Stimulated activated CD8-positive, alpha-beta memory T cell treated with anti-CD3 and anti-CD28 coated beads, Interleukin-15, amount 100 ng/mL, for 4 hours (primary cell): ENCODE measurements around the gene SPTBN4.
A peak's percentile ranks its signal among the peaks of the same experiment; 100 is the strongest.
"Not testable (repeated sequence)": the region's sequence is repeated elsewhere in the genome, so short reads cannot be mapped to it uniquely, and the experiment has no call there.

Experiments
- DNase-seq, 2 donors: peaks; one replicate each; pipeline ENCODE4 v3.0.0-alpha.2; 2020; ENCODE audit warnings: low read depth in 2 of 2

The SPTBN4 gene

DNA sequence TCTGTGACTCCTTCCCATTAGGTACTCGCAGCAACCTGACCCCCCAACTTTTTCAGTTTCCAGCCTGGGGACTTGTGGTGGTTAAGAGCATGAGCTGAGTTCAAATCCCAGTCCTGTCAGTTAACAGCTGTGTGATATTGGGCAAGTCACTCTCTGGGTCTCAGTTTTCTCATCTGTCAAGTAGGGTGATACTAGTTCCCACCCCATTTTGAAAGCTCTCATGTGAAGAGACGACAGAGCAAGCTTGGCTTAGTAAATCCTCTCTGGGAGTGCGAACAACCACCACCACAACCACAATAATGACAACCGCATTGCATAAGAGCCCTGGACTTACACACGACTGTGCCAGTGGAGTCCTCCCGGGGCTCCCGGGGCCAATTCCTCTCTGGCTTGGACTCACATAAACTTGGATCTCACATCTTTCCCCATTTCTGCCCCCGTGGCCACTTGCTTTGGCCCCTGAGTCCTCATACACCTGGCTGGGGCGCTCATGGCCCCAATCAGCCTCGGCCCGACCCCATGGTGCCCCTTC lies 1.7 kb upstream of the SPTBN4 start:
- no peak for DNase-seq

DNA sequence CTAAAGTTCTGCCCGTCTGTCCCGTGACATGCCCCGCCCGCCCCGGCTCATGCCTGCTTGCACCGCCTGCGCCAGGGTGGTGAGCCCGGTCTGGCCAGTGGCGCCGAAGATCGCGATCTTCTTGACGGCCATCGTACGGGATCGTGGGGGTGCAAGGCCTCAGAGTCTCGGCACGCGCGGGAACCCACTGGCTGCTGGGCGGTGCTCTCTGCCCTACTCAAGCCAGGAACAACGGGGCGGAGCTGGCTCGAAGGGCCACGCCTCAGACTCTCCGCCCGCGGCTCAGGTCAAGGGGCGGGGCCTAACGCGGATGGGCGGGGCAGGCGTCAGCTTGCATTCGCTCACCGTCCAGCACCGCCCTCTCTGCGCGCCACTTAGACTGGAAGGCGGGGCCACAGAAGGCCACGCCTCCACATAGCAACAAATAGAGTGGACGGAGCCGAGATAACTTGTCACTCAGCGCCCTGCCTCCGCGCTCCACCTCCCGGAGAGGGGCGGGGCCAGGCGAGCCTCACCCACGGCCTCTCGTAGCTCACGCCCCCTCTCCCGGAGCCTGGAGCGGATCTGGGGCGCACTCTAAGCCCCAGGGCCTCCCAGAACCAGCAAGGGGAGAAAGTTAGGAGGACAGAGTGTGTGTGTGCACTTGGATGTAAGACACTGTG lies 1.1 kb upstream of the SPTBN4 start, which contains the start of gene BLVRB:
Gene BLVRB, minus strand, starts transcription at position 189 of the 662 bp plus-strand sequence. Its CDS starts 57 bp downstream, at position 132.
- DNase-seq = peak; percentile 97 to 98

DNA sequence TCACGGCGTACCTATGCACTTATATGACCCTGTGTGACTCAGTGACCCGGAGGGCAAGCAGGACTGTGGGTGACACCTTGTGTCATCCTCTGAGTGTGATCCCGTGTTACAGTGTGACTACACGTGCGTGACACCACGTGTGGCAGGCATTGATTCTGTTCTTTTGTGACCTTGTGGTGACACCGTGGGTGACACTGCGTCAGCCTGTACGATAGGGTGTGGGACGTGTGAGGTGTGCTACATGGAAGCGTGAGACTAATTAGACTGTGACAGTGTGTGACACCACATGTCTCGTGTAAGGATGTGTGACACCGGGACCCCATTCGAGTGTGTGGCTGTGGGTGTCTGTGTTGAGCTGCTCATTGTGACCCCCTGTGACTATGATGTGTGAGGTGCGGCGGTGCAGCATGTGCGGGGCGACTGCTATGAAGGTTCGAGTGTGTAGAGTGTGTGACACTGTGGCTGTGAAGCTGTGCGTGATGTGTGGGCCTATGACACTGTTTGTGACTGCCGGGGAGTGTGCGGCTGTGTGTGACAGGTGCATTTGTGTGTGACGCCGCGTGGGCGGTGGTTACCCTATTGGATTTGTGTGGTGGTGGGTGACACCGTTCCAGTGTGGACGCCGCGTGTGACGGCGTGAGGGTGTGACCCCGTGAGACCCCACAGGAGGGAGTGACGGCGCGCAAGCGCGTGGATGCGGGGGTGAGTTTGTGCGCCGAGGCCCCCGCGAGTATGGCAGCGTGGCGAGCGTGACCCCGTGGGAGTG lies 399 bp upstream of the SPTBN4 start:
- peak; percentile 71 to 83 for DNase-seq

DNA sequence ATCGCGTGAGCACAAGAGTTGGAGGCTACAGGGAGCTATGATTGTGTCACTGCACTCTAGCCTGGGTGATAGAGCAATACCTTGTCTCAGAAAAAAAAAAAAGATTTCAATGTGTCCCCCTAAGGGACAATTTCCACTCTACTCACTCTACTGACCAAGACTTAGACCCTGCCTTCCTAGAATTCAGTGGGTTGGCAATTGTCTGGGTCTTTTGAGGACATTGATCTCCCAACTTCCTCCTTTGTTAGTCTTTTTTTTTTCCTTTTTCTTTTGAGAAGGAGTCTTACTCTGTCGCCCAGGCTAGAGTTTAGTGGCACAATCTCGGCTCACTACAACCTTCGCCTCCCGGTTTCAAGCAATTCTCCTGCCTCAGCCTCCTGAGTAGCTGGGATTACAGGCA lies 2.2 kb downstream of the SPTBN4 start:
- no peak for DNase-seq

DNA sequence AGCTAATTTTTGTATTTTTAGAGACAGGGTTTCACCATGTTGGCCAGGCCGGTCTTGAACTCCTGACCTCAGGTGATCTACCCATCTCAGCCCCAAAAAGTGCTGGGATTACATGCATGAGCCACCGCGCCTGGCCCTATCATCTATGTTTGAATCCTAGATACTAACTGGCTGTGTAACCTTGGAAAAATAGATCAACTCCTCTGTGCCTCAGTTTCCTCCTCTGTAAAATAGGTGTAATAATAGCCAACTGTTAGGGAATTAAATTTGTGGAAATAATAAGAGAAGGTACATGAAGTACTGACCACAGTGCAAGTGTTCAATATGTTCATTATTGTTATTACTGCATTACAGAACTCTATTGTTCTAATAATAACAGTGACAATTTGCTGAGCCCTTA lies 4.3 kb downstream of the SPTBN4 start:
- DNase-seq = no peak

DNA sequence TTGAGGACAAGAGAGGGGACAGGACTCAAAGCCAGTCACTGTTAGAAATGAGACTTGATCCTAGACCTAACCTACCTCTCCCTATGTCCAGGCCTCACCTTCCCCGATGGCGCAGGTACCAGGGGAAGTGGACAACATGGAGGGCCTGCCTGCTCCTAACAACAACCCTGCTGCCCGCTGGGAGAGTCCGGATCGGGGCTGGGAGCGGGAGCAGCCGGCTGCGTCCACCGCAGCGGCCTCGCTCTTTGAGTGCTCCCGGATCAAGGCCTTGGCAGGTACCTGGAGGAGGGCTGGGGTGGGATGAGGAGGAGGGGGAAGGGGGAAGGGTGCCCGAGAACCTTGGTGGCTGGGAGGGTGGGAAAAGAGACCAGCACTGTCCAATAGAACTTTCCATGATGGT lies 5.7 kb downstream of the SPTBN4 start:
- no peak for DNase-seq

DNA sequence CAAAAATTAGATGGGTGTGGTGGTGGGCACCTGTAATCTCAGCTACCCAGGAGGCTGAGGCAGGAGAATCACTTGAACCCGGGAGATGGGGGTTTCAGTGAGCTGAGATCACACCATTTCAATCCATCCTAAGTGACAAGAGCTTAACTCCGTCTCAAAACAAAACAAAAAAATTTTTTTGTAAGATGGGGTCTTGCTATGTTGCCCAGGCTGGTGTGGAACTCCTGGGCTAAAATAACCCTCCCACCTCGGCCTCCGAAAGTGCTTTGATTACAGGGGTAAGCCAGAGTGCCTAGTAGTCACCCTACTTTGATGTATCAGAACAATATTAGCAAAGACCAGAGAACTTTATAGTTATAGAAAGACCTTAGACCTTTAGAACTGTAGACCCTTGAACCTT lies 7.9 kb downstream of the SPTBN4 start:
- DNase-seq = no peak

DNA sequence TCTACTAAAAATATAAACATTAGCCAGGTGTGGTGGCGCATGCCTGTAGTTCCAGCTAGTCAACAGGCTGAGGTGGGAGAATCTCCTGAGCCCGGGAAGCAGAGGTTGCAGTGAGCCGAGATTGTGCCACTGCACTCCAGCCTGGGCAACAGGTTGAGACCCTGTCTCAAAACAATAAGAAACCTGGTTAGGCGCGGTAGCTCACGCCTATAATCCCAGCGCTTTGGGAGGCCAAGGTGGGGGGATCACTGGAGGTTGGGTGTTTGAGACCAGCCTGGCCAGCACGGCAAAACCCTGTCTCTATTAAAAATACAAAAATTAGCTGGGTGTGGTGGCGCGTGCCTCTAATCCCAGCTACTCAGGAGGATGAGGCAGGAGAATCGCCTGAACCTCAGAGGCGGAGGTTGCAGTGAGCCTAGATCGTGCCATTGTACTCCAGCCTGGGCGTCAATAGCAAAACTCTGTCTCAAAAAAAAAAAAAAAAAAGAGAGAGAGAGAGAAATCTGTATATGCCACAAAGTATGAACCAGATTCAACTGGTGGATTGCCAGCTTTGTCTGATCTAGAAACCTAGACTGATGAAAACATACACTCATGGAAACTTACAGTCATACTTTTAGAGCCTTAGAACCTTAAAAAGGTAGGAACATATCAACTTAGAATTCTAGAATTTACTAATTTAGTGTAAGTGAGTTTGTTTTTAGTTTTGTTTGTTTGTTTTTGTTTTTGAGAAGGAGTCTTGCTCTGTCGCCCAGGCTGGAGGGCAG lies 9.3 kb downstream of the SPTBN4 start:
- DNase-seq = not testable (repeated sequence)

DNA sequence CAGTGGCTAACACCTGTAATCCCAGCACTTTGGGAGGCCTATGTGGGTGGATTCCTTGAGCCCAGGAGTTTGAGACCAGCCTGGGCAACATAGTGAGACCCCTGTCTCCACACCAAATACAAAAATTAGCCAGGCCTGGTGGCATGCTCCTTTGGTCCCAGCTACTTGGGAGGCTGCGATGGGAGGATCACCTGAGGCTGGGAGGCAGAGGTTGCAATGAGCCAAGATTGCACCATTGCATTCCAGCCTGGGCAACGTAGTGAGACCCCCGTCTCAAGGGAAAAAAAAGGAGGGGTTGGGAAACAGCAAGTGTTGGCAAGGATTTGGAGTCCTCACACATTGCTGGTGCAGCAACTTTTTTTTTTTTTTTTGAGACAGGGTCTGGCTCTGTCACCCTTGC lies 19.2 kb downstream of the SPTBN4 start:
- DNase-seq = no peak

DNA sequence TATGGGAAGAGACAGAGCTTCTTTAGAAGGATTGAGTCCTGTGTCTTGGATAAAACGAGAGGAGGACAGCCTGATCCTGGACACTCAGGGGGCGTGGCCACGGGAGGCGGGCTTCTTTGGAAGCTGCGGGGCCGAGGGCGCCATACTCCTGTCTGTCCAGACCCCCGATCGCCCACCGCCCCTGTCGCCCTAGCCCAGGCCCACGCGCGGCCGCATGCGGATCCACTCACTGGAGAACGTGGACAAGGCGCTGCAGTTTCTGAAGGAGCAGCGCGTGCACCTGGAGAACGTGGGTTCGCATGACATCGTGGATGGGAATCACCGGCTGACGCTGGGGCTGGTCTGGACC lies 23.1 kb downstream of the SPTBN4 start:
- no peak for DNase-seq

DNA sequence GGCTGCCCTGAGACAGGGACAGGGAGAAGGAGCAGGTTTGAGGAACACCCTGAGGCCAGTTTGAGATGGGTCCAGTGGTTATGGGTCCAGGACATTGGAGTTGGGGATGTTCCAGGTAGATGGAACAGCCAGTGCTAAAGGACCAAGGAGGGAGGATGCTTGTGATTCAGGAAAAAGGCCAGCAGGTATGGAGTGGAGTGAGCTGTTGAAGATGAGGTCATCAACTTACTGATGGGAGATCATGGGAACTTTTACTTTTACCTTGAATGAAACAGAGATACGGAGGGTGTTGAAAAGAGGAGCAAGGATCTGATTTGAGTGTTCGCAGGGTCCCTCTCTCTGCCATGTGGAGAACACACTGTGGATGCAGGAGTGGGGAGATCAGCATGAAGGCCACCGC lies 25.5 kb downstream of the SPTBN4 start:
- DNase-seq = no peak

DNA sequence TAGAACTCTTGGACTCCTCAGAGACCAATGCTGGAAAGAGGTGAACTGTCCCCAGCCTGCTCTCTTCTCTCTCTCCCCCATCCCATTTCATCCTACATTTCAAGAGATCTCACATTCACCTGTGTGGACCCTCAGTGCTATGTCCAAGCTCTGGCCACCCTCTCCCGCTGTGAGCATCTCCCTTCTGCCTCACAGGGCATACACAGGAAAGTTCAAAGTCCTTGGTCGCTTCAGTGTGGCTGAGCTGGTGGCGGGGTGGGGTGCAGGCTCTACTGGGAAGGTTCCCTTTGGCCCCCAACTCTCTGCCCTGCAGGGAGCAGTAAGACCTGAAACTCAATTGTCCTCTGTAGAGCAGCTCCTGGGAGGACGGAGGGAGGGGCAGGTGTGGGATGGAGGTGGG lies 27.0 kb downstream of the SPTBN4 start:
- DNase-seq = no peak

DNA sequence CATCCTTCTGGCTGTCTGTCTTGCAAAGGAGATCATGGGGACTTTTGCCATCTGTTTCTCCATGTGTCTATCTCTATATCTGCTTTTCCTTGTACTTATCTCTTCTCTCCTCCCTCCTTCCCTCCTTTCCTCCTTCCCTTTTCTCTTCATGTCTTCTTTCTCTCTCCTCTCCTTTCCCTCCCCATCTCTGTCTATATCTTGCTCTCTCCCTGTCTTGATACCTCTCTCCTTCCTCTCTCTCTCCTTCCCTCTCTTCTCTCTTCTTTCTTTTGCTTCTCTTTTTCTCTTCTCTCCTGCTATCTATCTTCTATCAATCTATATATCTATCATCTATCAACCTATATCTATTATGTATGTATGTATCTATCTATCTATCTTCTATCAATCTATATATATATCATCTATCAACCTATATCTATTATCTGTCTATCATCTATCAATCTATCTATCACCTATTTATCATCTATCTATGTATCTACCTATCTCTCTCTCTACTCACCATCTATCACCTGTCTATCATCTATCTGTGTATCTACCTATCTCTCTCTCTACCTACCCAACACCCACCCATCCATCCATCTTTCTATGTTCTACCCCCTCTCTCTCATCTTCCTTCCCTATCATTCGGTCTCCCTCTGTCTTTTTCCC lies 27.5 kb downstream of the SPTBN4 start:
- DNase-seq = no peak

DNA sequence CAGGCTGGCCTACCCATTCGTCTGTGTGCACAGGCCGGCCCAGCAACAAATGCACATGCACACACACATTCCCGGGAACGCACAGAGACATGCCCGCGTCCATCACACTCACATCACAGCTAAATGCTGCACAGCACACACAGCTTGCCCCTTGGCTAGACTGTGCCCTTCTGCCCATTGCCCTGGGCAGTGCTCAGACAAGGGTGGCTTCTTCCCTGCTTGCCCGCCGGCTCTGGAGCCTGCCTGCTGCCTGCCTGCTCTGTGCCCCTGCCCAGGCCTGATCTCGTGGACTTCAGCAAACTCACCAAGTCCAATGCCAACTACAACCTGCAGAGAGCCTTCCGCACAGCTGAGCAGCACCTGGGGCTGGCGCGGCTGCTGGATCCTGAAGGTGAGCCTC lies 30.4 kb downstream of the SPTBN4 start:
- no peak for DNase-seq

DNA sequence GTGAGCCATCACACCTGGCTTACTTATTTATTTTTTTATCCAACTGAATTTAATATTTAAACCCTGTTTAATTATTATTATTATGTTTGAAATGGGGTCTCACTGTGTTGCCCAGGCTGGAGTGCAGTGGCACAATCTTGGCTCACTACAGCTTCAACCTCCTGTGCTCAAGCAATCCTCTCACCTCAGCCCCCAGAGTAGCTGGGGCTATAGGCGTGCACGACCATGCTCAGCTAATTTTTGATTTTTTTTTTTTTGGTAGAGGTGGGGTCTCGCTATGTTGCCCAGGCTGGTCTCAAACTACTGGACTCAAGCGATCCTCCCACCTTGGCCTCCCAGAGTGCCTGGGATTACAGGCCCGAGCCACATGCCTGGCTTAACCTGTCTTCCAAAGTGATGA lies 32.5 kb downstream of the SPTBN4 start:
- no peak for DNase-seq

DNA sequence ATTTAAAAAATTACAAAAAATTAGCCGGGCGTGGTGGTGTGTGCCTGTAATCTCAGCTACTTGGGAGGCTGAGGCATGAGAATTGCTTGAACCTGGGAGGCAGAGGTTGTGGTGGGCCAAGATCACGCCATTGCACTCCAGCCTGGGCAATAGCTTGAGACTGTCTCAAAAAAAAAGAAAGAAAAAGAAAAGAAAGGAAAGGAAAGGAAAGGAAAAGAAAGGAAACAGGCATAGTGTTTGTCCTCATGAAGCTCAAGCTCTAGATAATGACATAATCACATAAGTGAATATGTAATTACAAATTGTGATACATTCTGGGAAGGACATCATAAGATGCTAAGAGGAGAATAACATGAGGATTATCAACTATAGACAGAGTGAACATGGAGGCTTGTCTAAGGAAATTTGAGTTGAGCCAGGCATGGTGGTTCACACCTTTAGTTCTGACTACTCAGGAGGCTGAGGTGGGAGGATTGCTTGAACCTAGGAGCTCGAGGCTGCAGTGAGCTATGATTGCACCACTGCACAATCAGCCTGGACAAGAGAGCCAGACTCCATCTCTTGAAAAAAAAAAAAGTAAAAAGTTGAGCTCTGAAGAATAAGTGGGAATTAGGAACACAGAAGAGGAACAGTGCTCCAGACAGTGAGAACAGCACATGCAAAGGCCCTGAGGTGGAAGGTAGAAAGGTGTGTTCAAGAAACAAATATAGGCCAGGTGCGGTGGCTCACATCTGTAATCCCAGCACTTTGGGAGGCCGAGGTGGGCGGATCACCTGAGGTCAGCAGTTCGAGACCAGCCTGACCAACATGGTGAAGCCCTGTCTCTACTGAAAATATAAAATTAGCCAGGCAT lies 34.1 kb downstream of the SPTBN4 start:
- not testable (repeated sequence) for DNase-seq

DNA sequence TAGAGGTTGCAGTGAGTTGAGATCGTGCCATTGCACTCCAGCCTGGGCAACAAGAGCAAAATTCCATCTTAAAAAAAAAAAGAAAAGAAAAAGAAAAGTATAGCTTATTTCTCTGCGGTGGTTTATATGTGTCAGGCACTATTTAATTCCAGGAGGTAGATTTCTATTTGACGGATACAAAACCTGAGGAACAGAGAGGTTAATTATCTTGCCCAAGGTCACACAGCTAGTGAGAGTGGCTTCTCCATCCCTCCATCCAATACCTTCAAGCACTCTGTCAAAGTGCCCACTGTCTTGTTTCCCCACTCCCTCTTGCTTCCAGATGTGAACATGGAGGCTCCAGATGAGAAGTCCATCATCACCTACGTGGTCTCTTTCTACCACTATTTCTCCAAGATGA lies 34.8 kb downstream of the SPTBN4 start:
- no peak for DNase-seq

DNA sequence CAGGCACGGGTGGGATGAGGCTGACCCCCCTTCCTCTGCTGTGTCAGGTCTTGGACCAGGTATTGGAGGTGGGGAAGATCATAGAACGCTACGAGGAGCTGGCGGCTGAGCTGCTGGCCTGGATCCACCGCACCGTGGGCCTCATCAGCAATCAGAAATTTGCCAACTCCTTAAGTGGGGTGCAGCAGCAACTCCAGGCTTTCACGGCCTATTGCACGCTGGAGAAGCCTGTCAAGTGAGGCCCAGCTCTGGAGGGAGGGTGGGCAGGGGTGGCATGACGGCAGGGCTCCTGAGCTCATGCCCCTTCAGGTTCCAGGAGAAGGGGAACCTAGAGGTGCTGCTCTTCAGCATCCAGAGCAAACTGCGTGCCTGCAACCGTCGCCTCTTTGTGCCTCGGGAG lies 35.3 kb downstream of the SPTBN4 start:
- no peak for DNase-seq

DNA sequence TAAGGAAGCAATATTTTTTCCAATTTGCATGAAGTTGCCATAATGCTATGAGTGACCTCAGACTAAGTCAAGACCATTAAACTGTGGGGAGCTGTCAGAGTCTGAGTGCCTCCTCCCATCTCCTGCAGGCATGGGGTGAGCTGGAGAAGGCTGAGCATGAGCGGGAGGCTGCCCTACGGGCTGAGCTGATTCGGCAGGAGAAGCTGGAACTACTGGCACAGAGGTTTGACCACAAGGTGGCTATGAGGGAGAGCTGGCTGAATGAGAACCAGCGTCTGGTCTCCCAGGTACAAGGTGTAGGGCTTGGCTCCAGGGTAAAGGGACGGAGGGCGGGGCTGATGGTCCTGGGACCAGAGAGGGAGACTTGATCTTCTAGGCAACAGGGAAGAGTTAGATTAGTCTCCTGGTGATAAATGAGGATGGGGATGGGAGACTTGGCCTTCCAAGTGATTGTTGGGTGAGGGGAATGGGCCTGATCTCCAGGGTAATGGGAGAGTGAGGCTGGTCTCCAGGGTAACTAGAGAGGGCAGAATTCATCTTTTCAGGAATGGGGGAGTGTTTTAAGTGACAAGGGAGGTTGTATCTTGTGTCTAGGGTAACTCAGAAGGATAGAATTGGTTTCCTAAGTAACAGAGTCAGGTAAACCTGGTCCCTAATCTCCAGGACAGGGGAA lies 36.0 kb downstream of the SPTBN4 start:
- DNase-seq = no peak

DNA sequence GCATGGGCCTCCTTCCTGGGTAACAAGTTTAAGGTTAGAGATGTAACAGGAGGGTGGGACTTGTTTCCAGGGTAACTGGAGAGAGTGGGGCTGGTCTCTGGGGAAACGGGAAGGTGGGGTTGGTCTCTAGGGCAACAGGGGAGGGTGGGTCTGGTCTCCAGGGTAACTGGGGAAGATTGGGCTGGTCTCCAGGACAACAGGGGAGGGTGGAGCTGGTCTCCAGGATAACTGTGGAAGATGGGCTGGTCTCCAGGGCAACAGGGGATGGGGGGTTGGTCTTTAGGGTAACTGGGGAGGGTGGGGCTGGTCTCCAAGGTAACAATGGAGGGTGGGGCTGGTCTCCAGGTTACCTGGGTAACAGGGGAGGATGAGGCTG lies 36.5 kb downstream of the SPTBN4 start:
- DNase-seq = no peak

DNA sequence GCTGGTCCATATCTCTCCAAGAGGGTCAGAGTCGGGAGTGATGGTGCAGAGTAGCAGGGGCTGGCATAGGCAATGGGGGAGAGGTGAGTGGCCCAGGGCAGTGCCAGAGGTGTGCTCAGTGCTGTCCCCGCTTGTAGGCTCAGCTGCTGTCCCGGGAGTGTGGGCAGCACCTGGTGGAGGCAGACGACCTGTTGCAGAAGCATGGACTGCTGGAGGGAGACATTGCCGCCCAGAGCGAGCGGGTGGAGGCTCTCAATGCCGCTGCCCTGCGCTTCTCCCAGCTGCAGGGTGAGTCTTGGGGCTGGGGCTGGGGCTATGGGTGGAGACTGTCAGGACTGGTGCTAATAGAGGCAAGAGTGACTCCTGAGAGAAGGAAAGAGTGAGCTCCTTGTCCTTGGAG lies 39.3 kb downstream of the SPTBN4 start:
- DNase-seq = no peak
